HG02588 (cell line): ENCODE data around the gene TRAPPC11.

ENCODE experiments used
- ATAC-seq: cut with Tn5 transposase; IDR thresholded peaks from one replicate; pipeline ENCODE4 v1.9.1; 2021; ENCODE audit warnings: mild to moderate bottlenecking, moderate library complexity; ENCODE audit not compliant: unreplicated experiment

Gene TRAPPC11

DNA sequence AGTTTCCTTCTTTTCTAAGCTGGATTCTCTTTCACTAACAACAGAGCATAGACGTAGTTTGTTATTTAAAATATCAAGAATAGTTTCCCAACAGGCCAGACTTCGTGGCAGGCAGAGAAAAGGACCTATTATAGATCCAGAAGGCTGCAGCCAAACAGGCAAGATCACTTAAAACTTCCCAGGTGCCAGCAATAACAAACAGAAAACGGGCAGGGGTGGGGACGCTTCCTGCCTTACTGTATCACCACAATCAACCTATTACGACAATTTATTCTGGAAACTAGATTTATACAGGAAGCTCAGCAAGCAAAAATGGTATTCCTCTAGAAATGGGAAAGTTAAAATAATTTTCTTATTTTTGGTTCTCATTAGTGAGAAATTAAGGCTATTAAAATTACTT, 22.2 kb upstream of the TRAPPC11 start:
- no peak for ATAC-seq

DNA sequence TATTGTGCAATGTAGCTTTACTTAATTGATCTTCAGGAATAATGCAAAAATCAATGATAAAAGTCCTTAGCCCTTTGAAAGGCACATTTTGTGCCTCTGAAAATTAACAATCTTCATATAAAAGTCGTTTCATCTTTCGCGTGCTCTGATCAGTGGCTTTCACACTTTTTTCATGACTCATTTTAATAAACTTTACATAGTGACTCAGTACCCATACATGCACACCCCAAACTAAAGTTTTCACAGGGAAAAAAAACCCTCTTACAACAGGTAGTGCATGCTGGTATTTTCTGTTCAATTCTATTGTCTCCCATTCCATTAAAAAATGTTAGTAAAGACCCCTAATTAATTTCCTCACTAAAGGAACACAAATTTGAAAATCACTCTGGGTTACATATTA, 21.6 kb upstream of the TRAPPC11 start:
- ATAC-seq = no peak

DNA sequence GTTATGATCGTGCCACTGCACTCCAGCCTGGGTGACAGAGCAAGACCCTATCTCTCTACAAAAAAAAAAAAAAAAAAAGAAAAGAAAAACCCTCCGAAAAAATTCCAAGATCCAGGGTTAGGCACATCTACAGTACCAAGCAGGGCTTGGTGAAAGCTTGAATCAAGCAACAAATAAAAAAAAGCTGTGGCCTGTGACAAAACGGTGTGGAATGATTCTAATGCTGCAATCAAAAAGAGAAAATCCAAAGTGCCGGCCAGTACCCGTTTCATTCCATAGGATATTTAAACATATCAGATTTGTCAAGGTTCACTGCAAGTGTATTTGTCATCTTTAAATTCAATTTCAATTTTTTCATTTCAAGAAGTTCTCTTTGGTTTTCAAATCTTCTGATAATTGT, 20.7 kb upstream of the TRAPPC11 start:
- ATAC-seq = no peak

DNA sequence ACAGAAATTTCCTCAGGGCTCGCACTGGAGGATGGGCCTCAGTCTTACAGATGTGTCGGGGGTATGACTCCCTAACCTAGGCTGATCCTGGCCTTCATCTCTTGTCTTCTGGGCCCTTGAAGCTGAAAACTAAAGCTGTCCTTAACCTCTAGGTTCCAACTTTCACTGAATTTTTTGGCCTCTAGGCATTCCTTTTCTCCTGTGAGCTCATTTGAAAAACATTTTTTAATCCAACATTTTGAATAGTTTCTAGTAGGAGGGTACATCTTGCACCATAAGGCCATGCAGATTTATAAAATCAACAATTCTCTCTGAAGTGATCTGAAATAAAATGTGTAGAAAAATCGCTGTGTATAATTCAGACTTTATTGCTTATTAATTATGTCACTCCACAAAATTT, 19.8 kb upstream of the TRAPPC11 start:
- no peak for ATAC-seq

DNA sequence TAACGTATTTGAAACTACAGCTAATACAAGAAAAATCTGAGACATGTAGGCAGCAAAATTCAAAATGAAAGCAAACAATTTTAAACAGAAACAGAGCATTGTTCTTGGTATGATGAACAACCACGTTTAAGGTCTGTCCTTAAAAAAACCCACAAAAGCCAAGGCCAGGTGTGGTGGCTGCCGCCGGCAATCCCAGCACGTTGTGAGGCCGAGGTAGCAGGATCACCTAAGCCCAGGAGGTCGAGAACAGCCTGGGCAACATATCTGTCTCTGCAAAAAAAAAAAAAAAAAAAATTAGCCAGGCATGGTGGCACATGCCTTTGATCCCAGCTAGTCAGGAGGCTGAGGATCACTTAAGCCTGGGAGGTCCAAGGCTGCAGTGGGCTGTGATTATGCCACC, 13.8 kb upstream of the TRAPPC11 start:
- no peak for ATAC-seq

DNA sequence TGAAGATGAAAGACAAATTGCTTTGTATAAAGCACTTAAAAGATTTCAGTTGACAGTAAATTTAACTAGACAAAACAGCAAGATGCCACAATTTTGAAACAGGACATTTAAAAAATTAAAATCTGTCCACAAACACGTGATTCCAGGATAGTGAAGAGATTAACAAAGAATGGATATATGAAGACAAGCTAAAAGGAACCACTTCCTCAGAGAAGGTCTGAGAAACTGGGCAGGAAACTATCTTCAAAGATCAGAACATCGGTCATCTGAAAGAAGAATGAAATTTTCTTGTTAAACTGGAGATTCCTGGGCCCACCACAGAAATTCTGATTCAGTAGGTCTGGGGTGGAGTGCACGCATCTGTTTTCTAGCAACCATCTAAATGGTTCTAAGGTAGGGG, 1.5 kb upstream of the TRAPPC11 start:
- ATAC-seq = no peak

DNA sequence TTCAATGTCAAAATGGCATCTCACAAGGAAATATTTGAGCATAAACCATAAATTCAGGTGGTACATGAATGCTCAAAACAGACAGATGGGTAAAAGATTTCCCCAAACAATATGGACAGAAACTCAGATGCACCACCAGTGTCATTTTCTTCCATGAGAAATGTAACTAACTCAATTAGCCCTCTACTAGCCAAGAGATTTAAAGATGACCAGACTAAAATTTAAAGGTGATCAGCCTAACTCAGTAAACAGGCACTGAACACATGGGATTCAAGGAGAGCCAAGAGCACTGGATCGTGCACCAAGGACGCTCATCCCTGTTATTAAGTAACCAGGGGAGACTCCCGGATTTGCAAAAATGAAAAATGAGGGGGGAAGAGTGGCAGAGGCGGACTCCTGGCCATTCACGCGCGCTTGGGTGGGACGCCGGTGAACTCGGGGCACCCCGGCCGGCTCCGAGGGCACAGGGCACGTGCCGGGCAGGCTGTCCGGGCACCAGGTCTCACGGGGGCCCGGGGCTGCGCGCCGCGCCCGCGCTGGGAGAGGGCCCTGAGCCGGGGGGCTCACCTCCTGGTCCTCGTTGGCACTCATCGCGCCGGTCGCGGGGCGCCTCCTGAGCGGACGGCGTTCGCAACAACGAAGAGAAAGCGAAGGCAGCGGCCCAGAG, 598 bp upstream of the TRAPPC11 start:
- ATAC-seq = peak; percentile 29

DNA sequence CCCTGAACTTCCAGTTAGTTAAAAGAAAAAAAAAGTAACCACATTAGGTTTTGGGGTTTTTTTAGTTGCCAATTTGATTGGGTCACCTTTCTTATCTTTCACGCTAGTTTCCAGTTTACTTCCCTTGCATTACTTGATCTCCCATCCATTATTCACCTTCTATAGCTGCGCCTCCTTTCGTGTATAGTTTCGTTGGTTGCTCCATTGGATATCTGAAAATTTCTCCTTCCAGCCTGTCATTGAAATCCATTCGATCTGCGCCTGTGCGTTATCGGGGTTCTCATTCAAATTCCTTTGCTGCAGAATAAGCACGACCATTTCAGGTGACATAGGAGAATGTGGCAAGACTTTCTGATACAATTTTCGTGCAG, 764 bp downstream of the TRAPPC11 start:
- ATAC-seq = no peak

DNA sequence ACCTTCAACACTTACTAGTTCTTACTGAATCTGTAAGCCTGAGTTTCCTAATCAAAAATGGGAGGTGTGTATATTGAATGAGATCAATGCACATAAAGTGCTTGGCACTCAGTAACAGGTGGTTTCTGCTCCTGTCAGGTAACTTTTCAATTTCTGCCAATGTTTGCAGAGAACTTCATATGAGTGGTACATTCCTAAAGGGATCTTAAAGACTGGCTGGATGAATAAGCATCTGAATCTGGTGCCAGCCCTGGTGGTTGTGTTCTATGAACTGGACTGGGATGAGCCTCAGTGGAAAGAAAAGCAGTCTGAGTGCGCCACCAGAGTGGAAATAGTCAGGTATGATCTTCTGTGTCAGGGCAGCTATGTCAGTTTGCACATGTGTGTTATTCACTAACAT, 7.0 kb downstream of the TRAPPC11 start:
- ATAC-seq = no peak

DNA sequence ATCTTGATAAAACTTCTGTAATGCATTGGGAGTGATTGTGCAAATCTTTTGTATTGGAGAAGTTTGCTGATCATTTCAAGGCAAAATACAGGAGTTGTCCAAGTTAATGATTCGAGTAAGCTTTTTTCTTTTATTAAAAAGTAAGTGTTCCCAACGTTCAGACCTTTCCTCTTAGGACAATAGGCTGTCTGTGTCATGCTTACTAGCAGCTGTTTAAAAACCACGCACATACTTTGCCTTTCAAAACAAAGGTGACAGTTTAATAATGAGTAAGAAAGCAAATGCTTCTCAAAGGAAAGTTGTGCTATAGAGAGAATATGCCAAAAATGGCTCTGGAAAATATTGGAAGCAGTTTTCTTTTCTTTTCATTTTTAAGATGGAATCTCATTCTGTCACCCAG, 11.2 kb downstream of the TRAPPC11 start:
- no peak for ATAC-seq

DNA sequence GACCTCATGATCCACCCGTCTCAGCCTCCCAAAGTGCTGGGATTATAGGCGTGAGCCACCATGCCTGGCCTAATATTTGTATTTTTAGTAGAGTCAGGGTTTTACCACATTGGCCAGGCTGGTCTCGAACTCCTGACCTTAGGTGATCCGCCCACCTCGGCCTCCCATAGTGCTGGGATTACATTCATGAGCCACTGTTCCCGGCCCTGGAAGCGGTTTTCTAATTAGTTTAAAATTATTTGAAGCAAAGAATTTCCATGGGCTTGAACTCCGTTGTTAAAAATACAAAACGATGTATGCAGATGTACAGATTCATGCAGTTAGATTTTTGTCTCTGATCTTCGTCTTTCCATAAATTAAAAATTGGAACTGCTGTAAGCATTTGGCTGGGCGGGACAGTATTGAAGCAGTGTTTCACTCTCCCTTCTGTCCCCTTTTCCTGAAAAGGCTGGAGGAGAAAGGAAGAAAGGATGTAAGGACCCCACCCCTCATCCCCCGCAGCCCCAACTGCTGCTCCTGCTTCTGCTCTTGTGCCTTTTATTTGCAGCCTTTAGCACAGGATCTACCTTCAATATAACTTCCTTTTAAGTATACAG, 12.0 kb downstream of the TRAPPC11 start:
- no peak for ATAC-seq

DNA sequence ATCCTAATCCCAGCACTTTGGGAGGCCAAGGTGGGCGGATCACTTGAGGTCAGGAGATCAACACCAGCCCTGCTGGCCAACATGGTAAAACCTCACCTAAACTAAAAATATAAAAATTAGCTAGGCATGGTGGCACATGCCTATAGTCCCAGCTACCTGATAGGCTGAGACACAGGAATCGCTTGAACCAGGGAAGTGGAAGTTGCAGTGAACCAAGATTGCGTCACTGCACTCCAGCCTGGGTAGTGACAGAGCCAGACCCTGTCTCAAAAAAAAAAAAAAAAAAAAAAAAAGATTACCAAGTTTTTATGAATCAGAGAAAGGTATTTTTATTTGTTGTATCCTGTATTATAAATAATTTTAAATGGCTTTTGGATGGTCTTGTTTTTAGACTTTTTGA, 15.1 kb downstream of the TRAPPC11 start:
- ATAC-seq = no peak

DNA sequence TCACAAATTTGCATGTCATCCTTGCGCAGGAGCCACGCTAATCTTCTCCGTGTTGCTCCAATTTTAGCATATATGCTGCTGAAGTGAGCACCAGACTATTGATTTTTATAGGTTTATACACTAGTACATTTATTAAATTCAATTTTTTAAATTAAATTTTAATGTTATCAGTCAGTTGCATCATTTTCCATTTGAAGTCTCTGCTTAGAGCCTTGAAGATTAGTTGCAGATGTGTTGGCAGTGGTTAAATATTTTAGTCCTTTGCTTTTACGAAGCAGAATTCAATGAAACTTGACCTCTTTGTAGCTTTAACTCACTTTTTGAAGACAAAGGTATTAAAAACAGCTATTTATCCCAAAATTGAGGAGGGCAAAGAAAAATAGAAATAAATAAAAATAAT, 16.5 kb downstream of the TRAPPC11 start:
- ATAC-seq = no peak

DNA sequence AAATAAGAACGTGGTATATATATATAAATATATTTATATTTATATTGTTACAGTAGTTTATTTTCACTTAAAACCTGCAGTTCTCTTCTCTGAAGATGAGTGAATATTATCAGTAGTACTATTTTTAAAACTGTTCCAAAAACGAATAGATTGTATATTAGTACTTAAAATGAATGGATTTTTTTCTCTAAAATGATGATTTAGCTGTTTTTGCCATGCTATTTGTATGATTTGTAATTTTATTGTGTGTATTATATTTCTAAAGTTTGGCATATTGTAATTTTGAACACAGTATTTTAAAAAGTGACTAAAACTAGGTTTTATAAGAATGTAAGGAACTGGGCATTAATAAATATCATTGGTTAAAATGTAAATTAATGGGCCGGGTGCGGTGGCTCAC, 22.0 kb downstream of the TRAPPC11 start:
- no peak for ATAC-seq

DNA sequence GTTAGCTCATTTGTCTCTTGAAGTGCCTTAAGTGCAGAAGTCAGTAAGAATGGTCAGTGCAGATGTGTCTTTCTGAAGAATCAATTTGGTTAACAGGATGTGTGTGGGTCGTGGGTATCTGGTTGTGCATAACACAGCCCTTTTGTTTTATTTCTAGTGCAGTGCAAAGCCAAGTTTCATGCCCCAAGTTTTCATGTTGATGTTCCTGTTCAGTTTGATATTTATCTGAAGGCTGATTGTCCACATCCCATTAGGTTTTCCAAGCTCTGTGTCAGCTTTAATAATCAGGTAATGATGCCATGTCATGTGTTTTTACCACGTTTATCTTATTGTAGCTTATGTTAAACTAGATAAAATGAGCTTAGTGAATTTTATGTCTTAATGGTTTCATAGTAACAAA, 27.4 kb downstream of the TRAPPC11 start:
- no peak for ATAC-seq

DNA sequence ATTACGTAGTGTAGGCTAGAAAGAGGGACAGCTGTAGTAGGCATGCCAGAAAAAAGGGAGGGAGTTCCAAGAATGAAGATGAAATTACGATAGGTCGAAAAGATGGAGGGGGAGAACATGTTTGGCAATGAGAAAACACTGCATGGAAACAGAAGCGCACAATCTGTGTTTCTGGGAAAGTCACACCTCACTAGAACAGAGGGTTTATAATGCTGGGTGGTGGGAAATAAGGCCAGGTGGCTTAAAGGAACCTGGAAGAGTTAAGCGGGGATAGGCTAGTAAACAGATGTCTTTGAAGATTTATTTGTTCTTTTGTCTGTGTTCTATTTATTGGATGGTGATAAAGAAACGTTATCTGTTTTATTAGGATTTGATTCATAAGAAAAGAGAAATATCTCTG, 29.1 kb downstream of the TRAPPC11 start:
- no peak for ATAC-seq

DNA sequence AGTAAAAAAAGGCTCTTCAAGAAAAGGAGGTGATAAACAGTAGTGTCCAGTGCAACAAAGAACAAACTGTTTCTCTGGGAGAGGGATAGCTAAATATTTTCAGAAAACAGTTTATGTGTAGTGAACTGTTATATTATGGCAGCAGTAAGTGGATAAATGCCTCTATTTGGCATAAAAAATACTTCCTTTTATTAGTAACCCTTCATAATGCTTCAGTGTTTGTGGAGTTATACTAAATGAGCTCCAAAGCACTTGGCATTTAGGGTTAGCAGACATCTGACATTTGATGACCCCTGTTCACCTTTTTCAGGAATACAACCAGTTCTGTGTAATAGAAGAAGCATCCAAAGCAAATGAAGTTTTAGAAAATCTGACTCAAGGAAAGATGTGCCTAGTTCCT, 31.9 kb downstream of the TRAPPC11 start:
- no peak for ATAC-seq

DNA sequence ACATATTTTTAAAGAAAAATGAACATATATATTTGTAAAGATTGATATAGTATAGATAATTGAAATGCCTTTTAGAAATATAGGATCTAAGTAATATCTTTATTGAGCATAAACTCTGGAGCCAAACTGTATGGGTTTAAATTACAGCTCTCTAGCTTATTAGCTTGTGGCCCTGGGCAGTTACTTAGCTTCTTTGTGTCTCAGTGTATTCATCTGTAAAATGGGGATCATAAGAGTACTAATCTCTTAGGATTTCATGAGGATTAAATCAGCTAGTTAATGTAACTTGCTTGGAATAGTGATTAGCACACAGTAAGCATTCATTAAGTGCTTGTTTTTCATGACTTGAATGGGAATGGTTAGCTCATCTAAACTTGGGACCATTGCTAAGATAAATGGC, 32.8 kb downstream of the TRAPPC11 start:
- no peak for ATAC-seq

DNA sequence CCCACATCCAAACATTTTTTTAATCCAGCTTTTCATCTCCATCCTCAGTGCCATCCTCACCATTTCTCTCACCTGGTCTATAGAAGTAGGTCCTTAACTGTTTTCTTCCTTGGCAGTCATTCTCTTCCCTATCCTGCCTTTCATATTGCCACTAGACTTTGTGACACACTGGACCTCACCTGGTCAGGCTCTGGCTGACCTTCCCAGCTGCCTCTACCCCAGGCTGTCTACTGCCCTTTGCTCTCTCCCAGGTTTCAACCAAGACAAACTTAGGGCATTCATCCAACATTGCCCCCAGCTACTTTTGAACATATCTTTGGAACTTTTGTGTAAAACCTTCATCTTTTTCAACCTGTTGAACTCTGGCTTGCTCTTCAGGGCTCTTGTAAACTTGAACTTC, 39.8 kb downstream of the TRAPPC11 start:
- no peak for ATAC-seq

DNA sequence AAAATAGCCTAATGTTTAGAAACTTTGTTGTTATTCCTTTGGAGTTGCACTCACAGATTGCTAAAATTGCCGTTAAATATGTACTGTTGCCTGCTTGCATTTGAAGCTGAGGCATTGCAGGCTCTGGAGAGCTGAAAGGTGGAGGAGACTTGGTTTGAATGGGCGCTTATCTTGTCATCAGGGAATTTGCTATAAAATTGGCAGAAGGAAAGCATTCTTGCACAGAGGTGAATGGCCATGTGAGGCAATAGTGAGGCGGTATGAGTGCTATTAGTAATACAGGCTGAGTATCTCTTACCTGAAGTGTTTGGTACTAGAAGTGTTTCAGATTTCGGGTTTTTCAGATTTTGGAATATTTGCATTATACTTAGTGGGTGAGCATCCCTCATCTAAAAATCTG, 41.3 kb downstream of the TRAPPC11 start:
- ATAC-seq = no peak

DNA sequence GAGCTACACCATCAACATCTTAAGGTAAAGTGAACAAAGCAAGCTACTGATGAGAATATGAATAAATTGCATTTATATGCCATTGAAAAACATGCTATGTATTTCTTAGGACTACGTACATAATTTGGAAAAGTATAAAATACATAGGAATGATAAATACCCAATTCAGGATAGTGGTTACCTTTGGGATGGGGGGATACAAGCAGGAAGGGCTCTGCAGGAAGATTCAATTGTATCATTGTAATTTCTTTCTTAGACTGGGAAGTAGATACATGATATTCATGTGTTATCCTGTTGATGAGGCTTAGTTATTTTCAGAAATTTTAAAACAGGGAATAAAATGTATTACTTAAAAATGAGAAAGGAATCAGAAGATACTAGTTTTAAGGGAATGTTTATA, 43.4 kb downstream of the TRAPPC11 start:
- no peak for ATAC-seq

DNA sequence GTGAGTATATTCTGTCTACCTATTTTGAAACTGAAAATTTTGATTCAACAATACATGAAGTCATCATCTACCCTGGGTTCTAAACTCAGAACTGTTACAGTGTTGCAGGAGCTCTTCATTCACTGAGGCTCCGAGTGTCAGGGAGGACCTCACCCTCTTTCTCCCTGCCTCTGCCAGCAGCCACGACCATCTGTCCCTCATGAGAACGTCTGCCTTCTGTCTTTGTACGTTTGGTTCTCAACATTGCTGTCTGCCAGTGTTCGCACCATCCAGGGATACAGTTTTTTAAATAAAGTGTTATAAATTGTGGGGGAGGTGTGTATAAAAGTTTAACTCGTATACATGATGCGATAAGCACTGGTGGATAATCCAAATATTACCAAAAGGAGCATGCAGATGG, 55.5 kb downstream of the TRAPPC11 start:
- ATAC-seq = no peak

DNA sequence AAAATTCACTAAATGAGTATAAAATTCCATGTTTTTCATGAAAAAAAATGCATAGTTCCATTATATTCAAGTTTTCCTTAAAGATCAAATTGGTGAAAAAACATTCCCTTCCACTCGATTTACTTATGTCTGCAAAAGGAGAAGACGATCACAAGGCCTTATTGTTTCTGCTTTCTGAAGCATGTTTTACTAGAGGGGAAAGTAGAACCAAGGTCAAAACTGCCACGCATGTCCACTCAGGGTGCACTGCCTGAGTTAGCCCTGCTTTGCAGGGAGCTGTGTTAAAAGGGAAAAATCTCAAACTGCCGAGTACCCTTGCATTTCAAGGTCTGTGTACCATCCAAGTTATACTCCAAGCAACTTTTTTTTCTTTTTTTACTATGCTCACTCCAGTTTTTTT, 57.2 kb downstream of the TRAPPC11 start:
- ATAC-seq = no peak
